ENCODE measurements around the gene MAP1LC3B.
"Not testable (repeated sequence)": the region's sequence is repeated elsewhere in the genome, so short reads cannot be mapped to it uniquely, and the experiment has no call there.

Gene MAP1LC3B

DNA sequence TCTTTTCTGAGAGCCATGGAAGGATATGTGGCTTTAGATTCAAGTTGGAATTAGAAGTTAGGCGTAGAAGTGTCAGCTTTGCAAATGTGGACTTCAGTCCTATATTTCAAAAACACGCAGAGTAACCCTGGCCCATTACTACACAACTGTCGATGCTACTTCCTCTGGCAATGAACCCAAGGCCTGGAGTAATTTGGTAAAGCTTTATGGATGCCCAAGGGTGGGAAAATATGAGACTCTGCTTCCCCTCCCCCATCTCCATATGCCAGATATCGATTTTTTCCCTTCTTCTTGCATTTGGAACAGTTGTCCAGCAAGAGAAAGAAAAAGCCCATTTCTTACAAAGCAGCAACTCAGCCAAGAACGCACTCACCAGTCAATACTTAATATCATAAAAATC lies 2.9 kb upstream of the MAP1LC3B start:
- TF ChIP-seq, protein P1, sequence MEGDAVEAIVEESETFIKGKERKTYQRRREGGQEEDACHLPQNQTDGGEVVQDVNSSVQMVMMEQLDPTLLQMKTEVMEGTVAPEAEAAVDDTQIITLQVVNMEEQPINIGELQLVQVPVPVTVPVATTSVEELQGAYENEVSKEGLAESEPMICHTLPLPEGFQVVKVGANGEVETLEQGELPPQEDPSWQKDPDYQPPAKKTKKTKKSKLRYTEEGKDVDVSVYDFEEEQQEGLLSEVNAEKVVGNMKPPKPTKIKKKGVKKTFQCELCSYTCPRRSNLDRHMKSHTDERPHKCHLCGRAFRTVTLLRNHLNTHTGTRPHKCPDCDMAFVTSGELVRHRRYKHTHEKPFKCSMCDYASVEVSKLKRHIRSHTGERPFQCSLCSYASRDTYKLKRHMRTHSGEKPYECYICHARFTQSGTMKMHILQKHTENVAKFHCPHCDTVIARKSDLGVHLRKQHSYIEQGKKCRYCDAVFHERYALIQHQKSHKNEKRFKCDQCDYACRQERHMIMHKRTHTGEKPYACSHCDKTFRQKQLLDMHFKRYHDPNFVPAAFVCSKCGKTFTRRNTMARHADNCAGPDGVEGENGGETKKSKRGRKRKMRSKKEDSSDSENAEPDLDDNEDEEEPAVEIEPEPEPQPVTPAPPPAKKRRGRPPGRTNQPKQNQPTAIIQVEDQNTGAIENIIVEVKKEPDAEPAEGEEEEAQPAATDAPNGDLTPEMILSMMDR (IDR thresholded peaks at IDR 0.05; ENCODE audit: control insufficient read depth, insufficient read depth, low read depth, low read length, missing control alignments), result no peak
- H3K4me3 ChIP-seq (ENCODE audit: control insufficient read depth, low read depth, low read length), result no peak overlapping the region
- no peak for DNase-seq (ENCODE audit: low read depth)

- not testable (repeated sequence) for H3K4me3 ChIP-seq (ENCODE audit: control insufficient read depth, low read depth, low read length); DNase-seq (ENCODE audit: low read depth)
These were observed 2.2 kb upstream of the MAP1LC3B start for GRCh38 chr16:87389914-87390313.

DNA sequence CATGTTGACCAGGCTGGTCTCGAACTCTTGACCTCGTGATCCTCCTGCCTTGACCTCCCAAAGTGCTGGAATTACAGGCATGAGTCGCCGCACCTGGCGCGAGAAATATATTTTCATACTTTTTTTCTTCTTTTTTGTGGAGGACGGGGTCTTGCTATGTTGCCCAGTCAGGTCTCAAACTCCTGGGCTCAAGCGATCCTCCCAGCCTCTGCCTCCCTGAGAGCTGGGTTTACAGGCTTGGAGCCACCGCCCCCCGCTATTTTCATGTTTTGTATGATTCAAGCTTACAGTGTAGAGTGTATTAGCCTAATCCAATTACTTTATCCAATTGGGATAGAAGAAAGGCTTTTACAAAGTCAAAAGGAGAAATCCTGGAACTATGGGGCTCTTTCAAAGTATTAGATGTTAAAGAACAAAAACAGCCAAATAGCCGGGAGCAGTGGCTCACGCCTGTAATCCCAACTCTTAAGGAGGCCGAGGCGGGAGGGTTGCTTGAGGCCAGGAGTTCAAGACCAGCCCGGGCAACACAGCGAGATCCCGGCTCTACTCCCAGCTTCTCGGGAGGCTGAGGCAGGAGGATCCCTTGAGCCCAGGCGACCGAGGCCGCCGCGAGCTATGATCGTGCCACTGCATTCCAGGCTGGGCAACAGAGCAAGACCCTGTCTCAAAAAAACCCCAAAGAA lies 1.4 kb upstream of the MAP1LC3B start:
- no peak for DNase-seq (ENCODE audit: low read depth)
- H3K4me3 ChIP-seq (ENCODE audit: control insufficient read depth, low read depth, low read length), result no peak overlapping the region
- TF ChIP-seq, protein P1 (IDR thresholded peaks at IDR 0.05; ENCODE audit: control insufficient read depth, insufficient read depth, low read depth, low read length, missing control alignments), result no peak

- TF ChIP-seq, protein P1 (IDR thresholded peaks at IDR 0.05; ENCODE audit: control insufficient read depth, insufficient read depth, low read depth, low read length, missing control alignments), result no peak
- peak overlapping the region; percentile 57 for H3K4me3 ChIP-seq (ENCODE audit: control insufficient read depth, low read depth, low read length)
- DNase-seq (ENCODE audit: low read depth), result no peak
These were observed 699 bp upstream of the MAP1LC3B start for GRCh38 chr16:87391324-87391949.

- peak overlapping the region; percentile 73 for H3K4me3 ChIP-seq (ENCODE audit: control insufficient read depth, low read depth, low read length)
- no peak for DNase-seq (ENCODE audit: low read depth)
- TF ChIP-seq, protein P1 (IDR thresholded peaks at IDR 0.05; ENCODE audit: control insufficient read depth, insufficient read depth, low read depth, low read length, missing control alignments), result peak; percentile 27
These were observed 914 bp downstream of the MAP1LC3B start for GRCh38 chr16:87392821-87393679.

- peak overlapping the region; percentile 73 for H3K4me3 ChIP-seq (ENCODE audit: control insufficient read depth, low read depth, low read length)
- no peak for DNase-seq (ENCODE audit: low read depth)
- TF ChIP-seq, protein P1 (IDR thresholded peaks at IDR 0.05; ENCODE audit: control insufficient read depth, insufficient read depth, low read depth, low read length, missing control alignments), result no peak
These were observed 1.5 kb downstream of the MAP1LC3B start for GRCh38 chr16:87393680-87394055.

Data from AG09309 (cell line).